Uterus (tissue), 2 donors: ENCODE measurements around the gene ADGRG6.

Experiments used
- CTCF ChIP-seq, 4 experiments: fragments of 200-600 bp in 2 of 4; fragments of 450-650 bp in 2 of 4; sonication (generic) in 2 of 4; IDR thresholded peaks; one replicate each; pipeline ENCODE4 v1.5.1; 2016 to 2019; ENCODE audit warnings: antibody characterized with exemption in 4 of 4, mild to moderate bottlenecking in 2 of 4, moderate library complexity in 1 of 4
- POLR2A ChIP-seq, 2 donors: fragments of 450-650 bp; IDR thresholded peaks; one replicate each; pipeline ENCODE4 v1.6.1; 2016; ENCODE audit warnings: antibody characterized with exemption in 2 of 2, mild to moderate bottlenecking in 1 of 2, moderate library complexity in 1 of 2

- TF ChIP-seq CTCF (IDR thresholded peaks at IDR 0.05) = no peak
- no peak for TF ChIP-seq POLR2A (IDR thresholded peaks at IDR 0.05)
These were observed 31.6 kb downstream of the ADGRG6 start for GRCh38 chr6:142333431-142333830.
